HCEC 1CT (cell line): ENCODE results near the gene CD200R1.
A peak's percentile ranks its signal among the peaks of the same experiment; 100 is the strongest.

Experiments
- DNase-seq: peaks from one replicate; pipeline ENCODE4 v3.0.0-alpha.2; 2017

CD200R1 gene, protein sequence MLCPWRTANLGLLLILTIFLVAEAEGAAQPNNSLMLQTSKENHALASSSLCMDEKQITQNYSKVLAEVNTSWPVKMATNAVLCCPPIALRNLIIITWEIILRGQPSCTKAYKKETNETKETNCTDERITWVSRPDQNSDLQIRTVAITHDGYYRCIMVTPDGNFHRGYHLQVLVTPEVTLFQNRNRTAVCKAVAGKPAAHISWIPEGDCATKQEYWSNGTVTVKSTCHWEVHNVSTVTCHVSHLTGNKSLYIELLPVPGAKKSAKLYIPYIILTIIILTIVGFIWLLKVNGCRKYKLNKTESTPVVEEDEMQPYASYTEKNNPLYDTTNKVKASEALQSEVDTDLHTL

DNA sequence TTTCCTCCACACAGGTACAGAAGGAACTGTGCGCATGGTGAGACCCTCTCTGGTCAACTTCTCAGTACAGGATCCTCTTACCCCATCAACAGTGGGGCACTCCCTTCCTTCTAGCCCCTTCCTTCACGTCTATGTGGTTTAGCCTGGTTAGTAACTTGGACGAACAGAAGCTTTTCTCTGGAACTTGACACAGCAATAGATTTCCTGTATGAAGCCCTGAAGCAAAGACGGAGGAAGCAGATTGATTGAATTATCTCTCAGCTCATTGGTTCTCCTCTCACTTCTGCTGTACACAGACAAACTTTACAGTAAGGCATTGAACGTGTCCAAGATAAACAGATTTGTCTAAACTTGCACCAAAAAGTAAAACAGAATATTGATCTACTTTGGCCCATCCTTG lies at the start of gene CD200R1:
Gene CD200R1 (minus strand): TSS at position 210 of the 400 bp plus-strand sequence. CDS start 246 bp downstream, outside the sequence.
- DNase-seq: no peak

DNA sequence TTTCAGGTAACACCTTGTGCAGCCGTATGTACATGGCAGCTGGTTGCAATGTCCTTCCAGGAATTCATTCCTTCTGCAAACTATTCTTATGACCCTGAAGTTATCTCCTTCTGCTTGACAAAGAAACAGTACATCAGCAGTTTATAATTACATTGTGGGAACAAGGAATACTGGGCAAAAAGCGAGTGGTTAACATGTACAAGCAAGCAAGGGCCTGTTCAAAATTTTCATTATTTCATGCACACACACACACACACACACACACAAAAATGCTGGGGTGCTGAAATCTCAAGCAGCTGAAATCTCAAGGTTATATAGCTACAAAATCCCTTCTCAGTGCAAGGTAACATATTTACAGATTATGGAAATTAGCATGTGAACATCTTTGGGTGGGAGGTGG lies 46.6 kb upstream of the CD200R1 start:
- no peak for DNase-seq

DNA sequence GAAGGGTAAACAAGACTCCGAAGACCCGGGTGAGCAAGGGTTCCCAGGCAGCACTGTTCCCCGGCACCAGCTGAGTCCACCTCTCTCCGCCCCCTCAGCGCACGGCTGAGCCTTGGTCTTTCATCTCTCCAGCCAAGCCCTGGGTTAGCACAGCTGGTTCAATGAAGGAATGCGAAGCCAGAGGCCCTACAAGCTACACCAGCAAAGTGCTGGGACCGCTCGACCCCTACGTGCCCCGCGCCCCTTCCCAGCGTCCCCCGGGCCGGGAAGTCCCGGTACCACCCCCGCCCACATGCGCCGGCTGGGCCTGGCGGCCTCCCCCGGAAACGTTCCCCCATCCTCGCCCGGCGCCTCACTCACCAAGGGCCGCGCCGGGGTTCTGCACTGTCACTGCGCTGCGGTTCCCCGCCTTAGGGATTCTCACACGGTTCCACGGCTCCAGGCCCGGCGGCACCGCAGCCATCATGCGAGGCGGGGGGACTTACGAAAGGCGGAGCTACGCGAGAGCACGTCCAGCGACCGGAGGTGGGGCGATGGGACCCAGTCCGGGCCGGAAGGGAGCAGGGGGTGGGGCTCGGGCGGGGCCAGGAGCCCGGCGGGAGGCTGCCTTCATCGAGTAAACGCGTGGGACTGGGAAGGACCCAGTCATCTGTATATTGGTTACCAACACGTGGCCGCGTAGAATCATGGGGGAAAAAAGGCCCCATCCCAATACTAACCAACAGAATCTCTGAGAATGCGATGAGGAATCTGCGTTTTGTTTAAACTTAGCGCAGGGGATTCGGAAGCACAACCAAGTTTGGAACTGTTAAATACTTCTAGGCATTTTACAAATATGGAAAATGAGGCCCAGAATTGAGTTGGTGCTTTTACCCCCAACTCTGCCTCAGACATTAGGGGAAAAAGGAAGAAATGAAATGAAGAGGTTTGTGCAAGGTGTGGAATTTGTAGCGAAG lies 44.6 kb upstream of the CD200R1 start:
- DNase-seq: peak; percentile 91

DNA sequence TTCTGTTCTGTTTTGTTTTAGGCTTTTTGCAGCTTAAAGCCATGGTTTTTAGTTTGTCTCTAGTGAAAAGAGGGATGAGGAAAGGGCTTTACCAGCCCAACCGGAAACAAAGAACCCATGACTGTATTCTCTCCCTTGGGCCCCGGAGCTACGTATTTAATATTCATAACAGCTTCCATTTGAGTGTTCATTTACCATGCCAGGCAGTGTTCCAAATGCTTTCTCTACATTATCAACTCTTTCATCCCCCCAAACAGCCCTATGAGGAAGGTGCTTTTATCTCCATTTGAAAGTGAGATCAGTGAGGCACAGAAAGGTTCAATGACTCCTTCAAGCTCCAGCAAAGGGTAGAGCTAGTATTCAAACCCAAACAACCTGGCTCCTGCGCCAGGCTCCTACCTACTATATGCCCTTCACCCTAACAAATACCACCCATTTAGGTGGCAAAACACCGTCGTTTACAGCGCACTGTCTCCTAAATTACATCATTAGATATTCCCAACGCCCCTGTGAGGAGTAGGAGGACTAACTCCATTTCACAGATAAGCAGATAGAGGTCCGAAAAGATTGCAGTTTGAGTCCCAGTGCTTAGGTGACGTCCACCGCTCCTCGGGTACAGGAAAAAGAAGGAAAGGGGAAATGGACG lies 43.8 kb upstream of the CD200R1 start:
- peak; percentile 9 for DNase-seq

DNA sequence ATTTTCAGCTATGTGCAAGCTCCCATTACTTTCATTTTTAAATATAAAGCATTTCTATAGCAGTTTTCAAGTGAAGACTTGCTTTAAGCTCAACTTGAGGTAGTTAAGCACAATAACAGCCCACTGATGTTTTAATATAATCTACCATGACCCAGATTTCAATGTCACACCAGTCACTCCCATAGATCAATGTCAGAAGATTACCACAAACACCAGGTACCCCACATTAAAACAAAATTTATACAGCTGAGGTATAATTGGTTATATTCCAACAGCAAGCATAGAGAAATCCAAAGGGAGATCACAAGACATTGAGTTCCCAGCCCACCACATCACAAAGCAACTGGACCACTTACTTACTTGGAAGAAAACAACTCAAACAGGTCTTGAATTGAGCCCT lies 38.7 kb upstream of the CD200R1 start:
- no peak for DNase-seq

DNA sequence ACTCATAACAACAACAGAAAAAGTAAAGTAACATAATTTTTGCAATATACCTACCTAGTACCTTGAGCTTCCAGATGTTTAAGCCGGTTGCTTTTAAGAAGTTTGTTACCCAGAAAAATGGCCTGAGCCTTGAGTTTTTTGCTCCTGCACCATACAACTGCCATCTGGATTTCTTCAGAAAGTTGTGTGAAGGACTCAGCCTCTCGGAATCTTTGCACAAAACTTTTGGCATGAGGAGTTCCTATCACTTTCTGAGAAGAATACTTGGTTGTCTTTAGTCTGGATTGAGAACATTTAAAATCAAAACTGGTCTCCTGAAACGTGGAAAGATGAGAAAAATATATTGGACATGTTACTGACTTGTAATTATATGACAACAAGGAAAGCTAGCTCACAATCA lies 33.2 kb upstream of the CD200R1 start:
- DNase-seq: peak; percentile 7

DNA sequence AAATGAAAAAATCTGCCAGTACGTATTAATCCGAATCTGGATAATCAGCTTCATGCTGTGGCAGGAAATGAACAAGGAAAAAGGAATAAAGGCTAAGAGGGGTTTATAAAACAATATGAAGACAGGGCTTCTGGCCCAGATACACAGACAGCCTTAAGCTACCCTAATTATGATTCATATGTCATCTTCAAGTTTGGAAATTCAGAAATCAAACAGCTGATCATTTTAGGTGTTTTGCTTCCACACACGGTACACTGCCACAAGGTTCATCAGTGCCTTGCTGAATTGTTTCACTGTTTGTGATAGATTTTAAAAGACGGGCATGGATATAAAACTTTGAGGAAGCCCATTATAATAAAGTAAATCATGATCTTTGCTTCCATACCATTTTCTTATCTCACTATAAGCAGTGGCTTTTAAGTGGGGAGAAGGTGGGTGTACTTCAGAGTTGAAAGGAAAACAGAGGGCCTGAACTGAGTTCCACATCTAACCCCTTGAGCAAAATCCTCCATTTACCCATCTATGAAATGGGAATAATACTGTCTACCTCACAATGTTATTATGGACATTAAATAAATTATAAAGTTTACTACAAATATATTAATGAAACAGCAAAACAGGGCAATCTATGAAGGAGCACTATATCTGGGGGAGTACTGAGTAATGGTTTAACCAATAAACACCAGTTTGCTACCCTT lies 31.6 kb upstream of the CD200R1 start:
- DNase-seq: no peak

DNA sequence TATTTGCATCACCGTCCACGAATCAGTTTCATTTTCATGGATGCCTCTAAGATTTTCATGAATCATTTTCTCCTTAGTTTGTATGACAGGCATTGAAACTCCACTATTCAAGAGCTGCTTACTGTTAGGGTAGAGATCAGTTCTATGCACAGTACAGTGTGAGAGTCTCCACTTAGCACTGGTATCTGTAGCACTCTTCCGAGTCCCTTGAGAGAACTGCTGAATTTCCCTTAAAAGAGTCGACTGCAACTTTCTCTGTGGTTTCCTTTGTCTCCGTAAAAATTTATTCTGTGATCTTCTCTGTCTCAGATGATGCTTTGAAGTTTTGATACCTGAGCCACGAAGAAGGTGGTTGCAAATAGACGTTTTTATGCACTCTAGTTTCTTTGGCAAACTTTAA lies 30.7 kb upstream of the CD200R1 start:
- DNase-seq: no peak

DNA sequence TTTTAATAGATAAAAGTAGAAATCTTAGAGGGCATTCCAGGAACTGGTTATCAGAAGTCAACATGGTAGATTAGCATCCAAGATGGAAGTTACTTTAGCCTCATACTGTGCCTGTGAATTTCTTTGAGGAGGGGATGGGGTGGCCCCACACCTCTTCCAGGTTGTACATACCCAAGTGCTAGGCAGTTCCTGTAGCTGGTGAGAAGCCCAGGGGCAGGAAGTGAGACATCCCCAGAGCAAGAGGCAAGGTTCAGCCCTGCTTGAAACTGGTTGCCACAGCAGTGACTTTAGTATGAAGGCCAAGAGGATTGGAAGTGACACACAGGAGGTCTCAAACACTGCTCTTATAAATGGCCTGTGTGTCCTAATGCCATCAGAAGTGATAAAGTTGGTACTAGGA lies 27.8 kb upstream of the CD200R1 start:
- no peak for DNase-seq

DNA sequence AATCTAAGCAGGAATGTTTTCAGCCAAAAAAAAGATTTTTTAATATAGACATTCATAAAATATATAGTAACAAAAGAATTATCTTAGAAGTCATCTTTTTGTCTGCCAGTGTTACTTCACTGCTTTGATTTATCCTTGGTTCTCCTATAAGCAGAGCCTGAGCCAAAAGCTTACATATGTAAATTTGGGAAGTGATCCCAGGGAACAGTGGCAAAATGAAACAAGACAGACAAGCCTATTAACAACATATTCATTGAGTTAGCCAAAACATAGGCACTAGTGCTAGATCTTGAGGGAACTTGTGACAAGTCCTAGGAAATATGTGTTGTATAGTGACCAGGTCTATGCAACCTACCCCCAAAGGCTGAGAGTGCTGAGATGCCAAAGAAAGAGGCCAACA lies 27.1 kb upstream of the CD200R1 start:
- DNase-seq: no peak

DNA sequence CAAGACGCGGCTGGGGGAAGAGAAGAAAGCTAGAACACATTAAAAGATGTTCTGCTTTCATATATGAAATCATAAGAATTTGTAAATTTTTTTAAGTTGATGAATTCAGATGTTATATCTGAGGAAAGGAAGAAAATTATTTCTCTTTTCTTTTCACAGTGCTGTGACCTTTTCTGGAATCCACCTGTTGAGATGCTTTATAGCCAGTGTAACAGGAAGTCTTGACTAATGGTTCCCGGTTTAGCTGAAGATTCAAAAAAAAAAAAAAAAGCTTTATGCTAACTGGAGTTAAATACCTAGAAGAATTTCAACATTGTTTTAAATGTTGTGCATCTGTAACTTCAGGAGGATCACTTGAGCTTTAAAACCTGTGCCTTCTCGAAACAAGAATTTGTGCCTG lies 25.8 kb upstream of the CD200R1 start:
- DNase-seq: no peak

DNA sequence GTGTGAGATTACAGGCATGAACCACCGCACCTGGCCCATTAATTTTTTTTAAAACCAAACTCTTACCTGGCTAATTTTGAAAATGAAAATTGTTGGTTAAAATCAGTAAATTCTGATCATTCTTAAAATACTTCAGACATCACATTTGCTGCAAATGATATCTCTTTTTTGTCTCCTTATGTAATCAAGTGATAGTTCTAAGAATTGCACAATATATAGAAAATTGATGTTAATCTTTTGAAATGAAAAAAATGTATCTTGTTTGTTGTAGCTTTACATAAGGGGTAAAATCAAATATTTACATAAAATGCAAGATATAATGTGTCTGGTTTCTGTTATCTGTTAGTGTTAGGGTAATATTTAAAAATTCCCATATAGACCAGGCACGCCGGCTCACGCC lies 20.9 kb upstream of the CD200R1 start:
- DNase-seq: no peak

DNA sequence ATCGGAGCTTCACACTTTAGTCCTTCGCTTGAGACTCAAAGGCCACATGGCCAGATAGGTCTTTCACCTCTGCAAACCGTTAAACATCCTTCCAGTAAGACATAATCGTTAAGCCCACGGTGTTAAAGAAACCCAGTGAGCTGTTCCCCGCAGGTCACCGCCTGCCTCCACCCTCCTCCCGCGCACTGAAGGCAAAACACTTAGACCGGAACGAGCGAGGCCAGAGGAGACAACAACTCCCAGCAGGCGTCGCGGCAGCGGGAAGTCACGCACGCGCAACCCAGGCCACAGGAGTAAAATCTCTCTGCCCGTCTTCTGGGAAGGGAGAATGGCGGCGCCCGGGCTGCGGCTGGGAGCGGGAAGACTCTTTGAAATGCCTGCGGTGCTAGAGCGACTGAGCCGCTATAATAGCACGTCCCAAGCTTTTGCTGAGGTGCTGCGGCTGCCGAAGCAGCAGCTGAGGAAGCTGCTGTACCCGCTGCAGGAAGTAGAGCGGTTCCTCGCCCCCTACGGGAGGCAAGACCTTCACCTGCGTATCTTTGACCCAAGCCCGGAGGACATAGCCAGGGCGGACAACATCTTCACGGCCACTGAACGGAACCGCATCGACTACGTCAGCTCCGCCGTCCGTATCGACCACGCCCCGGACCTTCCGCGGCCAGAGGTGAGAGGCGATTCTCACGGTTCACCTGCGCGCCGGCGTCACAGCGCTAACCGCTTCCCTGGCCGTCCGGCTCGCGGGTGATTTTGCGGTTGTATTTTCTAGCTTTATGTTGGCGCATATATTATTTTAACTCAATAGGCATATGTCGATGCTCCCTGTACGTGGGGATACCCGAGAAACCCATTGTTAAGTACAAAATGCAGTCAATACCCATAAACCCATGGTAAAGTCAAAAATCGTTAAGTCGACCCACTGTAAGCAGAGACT lies 16.0 kb upstream of the CD200R1 start, which contains the start of gene GTPBP8:
Gene GTPBP8 (plus strand): TSS at position 313 of the 931 bp plus-strand sequence. CDS start 16 bp downstream, at position 329.
- peak; percentile 92 for DNase-seq

DNA sequence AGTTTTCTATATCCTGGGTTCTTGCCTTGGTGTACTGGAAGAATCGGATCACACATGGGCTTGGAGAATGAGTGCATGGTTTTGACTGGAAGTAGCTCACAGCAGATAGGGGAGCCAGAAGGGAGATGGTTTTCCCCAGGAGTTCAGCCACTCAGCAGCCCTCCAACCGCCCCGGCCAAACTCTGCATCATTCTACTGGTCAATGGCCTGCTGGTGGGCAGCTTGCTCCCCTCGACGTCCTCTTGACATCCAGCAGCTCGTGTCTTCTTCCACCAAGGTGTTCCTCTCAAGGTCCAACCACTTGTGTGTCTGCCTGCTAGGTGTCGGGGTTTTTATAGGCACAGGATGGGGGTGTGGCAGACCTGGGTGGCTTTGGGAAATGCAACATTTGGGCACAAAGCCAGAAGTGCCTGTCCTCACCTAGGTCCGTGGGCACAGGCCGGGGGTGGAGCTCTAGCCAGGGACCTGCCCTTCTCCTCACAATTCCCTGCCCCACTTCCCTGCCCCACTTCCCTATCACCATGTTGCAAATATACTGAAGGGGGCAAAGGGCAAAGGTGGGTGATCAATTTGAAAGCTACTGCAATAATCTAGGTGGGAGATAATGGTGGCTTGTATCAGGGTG lies 12.9 kb upstream of the CD200R1 start:
- DNase-seq: no peak

DNA sequence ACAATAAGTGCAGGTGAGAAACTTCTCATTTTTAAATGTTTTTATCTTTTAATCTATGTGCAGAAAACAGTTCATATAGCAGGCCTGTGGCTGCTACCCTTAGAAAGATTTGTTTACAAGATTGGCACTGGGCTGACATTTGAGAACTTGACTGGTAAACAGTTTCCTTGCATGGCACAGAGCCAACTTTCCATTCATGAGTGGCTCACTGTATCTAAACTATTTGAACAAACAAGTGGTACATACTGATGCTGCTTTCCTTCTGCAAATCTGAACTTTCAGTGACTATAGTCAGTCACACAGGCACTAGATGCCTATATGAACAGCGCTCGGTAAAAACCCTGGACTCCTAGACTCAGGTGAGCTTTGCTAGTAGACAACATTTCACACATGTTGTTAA lies 9.6 kb upstream of the CD200R1 start:
- DNase-seq: no peak

DNA sequence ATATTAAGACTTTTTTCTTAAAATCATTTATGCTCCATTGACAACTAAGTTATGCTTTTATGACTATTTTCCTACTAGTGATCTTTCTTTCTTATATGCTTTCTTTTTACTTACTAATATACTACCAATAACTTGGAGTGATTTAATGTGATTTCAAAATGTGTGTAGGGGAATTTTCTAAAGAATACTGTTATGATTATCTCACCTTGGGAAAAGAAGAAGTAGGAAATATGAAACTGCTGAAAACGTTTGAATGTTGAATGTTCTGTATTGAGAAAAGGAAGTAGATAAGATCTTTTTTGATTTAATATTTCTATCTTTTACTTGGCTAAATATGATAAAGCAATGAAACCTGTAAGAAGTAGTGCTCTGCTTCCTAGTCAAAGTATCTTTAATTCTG lies 7.8 kb upstream of the CD200R1 start:
- no peak for DNase-seq

DNA sequence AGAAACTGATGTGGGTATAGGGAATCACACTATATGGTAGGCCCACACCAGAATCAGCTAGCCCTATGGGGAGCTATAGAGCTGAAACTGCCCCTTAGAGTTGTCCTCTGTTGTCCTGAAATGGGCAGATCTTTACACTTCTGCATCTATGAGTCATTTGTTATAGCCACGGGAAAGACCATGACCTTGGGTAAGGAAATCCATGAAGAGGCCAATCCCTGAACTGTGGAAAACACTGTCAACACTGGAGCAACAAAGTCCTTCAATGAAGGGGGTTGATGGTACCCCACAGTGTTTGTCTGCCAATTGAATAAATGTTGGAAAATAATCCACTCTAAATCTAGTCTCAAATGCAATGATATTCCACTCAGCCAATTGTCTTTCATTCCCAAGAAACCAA lies 5.2 kb upstream of the CD200R1 start:
- peak; percentile 15 for DNase-seq

DNA sequence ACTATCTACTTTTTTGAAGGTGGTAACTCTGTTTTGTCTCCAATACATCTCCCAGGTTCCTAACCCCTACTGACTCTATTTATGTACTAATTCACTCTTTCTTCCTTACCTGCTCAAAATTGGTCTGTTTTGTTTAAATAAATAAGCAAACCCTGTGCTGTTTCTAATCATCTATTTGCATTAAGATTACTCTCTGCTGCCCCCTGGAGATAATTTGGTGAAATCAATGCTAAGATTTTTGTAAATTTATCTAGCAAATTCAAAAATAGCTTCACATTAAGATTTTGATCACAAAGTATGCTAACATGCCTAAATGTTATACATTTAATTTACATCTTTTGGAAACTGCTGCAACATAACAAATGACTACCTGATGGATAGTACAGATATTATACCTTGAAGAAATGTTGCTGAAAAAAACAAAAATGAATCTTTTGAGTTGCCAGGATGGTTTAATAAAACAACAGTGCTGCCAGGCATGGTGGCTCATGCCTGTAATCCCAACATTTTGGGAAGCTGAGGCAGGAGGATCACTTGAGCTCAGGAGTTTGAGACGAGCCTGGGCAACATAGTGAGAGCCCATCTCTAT lies 4.4 kb upstream of the CD200R1 start:
- peak; percentile 22 for DNase-seq

DNA sequence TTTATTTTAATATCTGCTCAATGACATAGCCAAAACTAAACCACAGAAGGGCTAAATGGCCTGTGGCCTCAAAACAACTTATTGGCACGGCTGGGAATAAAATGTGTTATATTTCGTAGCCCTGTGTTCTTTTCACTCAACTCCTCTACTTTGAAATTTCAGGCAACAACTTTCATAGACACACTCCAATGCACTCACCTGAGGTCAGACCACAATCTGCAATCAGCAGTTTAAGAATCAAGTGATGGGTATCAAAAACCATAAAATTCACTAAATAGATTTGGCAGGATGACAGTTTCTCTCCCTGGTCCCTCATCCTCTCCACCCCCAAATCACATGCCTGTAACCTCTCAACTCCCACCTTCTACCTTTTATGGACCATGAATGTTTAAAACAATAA lies 2.0 kb upstream of the CD200R1 start:
- DNase-seq: no peak

DNA sequence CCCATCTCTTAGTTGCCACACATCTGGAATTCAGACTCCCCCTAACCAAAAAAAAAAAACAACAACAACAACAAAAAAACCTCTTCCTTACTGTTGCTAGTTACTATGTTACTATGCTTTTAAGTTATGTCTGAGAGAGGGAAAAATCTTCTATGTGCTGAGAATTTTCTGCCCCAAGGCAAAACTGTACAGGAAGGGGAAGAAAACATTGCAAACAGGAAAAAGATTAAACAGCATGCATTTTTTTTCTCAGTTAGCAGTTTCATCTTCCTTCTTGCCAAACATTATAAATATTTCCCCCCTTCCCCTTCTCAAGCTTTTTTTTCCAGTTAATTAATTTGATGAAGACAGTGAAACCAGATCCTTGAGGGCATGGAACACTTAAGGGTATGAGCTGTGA lies 1.1 kb upstream of the CD200R1 start:
- DNase-seq: no peak

DNA sequence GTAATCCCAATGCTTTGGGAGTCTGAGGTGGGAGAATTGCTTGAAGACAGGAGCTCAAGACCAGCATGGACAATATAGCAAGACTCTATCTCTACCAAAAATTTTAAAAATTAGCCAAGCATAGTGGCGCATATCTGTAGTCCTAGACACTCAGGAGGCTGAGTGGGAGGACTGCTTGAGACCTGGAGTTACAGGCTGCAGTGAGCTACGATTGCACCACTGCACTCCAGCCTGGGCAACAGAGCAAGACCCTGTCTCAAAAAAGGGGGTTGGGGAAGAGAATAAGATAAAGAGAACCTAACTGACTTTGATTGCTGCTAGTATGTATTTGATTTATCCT lies 755 bp downstream of the CD200R1 start:
- DNase-seq: no peak
